Transverse colon (tissue), 4 donors: ENCODE data around the gene GSC2. TPM values are rescaled to one million over a fixed set of nuclear protein-coding genes. Genes with fewer than 3 reads are reported as not detected.

Source experiments
- DNase-seq: peaks from one replicate; pipeline ENCODE4 v3.0.0-alpha.2; 2019
- H3K27ac ChIP-seq, 4 donors: fragments of 200-600 bp; sonication (generic); 2 replicates each; pipeline ENCODE4 v1.5.1; 2016 to 2018; ENCODE audit warnings: inconsistent platforms in 4 of 4
- H3K27me3 ChIP-seq: fragments of 200-600 bp; sonication (generic); 2 replicates; pipeline ENCODE4 v1.5.1; 2017; ENCODE audit warnings: inconsistent platforms
- H3K36me3 ChIP-seq, 4 donors: fragments of 200-600 bp; sonication (generic); 2 replicates each; pipeline ENCODE4 v1.5.1; 2017 to 2019; ENCODE audit warnings: inconsistent platforms in 4 of 4
- H3K4me1 ChIP-seq, 4 donors: fragments of 200-600 bp; sonication (generic); 2 replicates each; pipeline ENCODE4 v1.5.1; 2017 to 2020; ENCODE audit warnings: inconsistent platforms in 4 of 4
- H3K4me3 ChIP-seq, 4 donors: fragments of 200-600 bp; sonication (generic); 1 replicate in 1 of 4; 2 replicates in 3 of 4; pipeline versions ENCODE4 v1.5.1 to v1.6.1; 2017 to 2019; ENCODE audit warnings: inconsistent platforms in 4 of 4
- H3K9me3 ChIP-seq, 2 donors: fragments of 200-600 bp; sonication (generic); 2 replicates each; pipeline ENCODE4 v1.5.1; 2017 to 2019; ENCODE audit warnings: inconsistent platforms in 2 of 2
- EP300 ChIP-seq: sonication (generic); formaldehyde crosslinking; IDR thresholded peaks from one replicate; pipeline ENCODE4 v1.6.1; 2017; ENCODE audit warnings: antibody characterized with exemption, low read depth
- POLR2A ChIP-seq: fragments of 450-650 bp; IDR thresholded peaks from one replicate; pipeline ENCODE4 v1.6.1; 2016; ENCODE audit warnings: antibody characterized with exemption, mild to moderate bottlenecking, moderate library complexity
- POLR2AphosphoS5 ChIP-seq, 3 donors: sonication (generic); formaldehyde crosslinking; IDR thresholded peaks; one replicate each; pipeline ENCODE4 v1.6.1; 2016; ENCODE audit warnings: antibody characterized with exemption in 3 of 3
- WGBS, 2 donors: methylation state at CpG; one replicate each; pipeline ENCODE4 v1.1.5; 2018; ENCODE audit warnings: low coverage in 1 of 2; 5-methylcytosine and 5-hydroxymethylcytosine counted together
- in situ Hi-C, 4 donors: fragments of 200-750 bp; cut with MboI; loops; one replicate each; pipeline versions ENCODE4 v1.15.0 to v1.15.1; 2017; ENCODE audit warnings: low sequenced_read_pairs in 3 of 4, low pct_ligation_motif_present in 1 of 4, low pct_unique_long_range_greater_than_20kb in 1 of 4
- intact Hi-C: fragments of 100-400 bp; cut with DNase I; formaldehyde crosslinking; loops from one replicate; pipeline ENCODE4 v1.15.1; 2023; ENCODE audit warnings: low total_unique reads
- total RNA-seq, 4 donors: library from RNA; depleted of rRNA; stranded (reverse); fragments of >200 nt; gene quantifications; one replicate each; pipeline ENCODE4 v1.1.0, GENCODE V29; 2016
- TF ChIP-seq, protein P1 (sequence below), 5 experiments: fragments of 200-600 bp in 3 of 5; fragments of 450-650 bp in 2 of 5; sonication (generic) in 3 of 5; IDR thresholded peaks; 1 replicate in 2 of 5; 2 replicates in 3 of 5; pipeline ENCODE4 v1.5.1; 2016 to 2017; ENCODE audit warnings: antibody characterized with exemption in 5 of 5, inconsistent platforms in 3 of 5, mild to moderate bottlenecking in 2 of 5, moderate library complexity in 1 of 5

GSC2 gene
- total RNA-seq, 4 donors from 2014 or later, result not detected

DNA sequence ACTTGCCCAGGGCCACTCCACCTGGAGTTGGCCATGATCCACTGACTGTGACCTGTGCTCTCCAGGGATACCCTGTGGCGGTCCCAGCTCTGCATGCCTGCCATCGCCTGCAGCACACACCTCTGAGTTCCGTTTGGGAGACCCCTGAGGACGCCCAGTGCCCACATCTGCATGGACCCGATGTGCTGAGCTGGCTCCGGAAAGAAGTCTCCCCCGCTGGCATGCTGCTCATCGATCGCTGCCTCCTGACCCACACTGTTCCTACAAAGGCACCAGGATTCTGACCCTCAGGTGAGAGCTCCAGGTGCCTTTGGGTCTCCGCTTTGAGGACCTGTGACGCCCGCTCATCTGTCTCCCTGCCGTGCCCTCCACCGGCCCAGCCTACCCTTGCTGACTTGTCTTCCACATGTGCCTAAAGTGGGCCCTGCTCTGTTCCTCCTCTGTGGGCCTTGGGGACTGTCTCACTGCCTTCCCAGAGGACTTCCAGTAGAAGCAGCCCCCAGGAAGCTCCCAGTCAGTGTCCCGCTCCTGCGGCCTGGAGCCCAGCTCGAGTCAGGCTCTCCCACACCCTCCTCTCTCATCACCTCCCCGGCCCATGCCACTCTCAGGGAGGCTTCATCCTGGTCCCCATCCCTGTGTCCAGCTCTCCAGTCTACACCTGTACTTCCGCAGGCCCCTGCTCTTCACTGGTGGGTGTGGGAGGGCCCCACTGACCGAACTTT, 34.3 kb upstream of the GSC2 start:
- in situ Hi-C loops, result loop anchor here in 1 of 4 donors (25.0 kb wide), 1 partner anchor 453 kb away; no protein-coding TSS in a partner anchor
- Histone ChIP-seq H3K27ac (no peak overlapping the region), H3K27me3 (no peaks in the 10 kb centered on the region), H3K4me3 (no peak overlapping the region), H3K4me1 (peaks cover 3 to 8% (median 5%) of the 10 kb centered on the region in 4 donors), H3K9me3 (no peaks in the 10 kb centered on the region), H3K36me3 (no peaks in the 10 kb centered on the region)
- 91 to 92% methylated on average over 5 to 20 of the region's 20 CpGs for WGBS, 2 donors
- TF ChIP-seq EP300 (no peak), POLR2AphosphoS5 (IDR thresholded peaks at IDR 0.05) (no peak)
- intact Hi-C loops, result no loop called here
- DNase-seq, result no peak

DNA sequence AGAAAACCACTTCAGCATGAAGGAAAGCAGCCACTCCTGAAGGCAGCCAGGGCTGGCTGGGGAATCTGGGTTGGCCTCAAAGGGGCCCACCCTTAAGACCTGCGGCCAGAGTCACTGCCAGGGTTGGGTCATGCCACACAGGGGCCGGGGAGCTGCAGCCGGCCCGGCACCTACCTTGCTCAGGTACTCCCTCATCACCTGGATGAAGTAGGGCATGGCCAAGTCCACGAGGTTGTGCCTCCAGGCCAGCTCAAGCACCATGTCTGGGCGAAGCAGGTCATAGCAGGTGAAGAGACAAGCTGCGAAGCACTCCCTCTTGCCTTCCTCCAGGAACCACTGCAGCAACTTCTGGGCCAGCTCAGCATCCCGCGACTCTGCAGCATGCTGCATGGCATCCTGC, 33.1 kb upstream of the GSC2 start:
- intact Hi-C loops, result no loop called here
- no peaks in the 10 kb centered on the region for H3K27me3 ChIP-seq
- no peak overlapping the region for H3K27ac ChIP-seq
- WGBS, 2 donors, result 96% methylated on average over 5 of the region's 9 CpGs; no CpG with 5 or more reads in 1 of the 2 donors
- DNase-seq, result no peak
- H3K4me1 ChIP-seq, result peaks cover 3 to 13% (median 10%) of the 10 kb centered on the region in 4 donors
- no peak for TF ChIP-seq POLR2A
- TF ChIP-seq, protein P1, sequence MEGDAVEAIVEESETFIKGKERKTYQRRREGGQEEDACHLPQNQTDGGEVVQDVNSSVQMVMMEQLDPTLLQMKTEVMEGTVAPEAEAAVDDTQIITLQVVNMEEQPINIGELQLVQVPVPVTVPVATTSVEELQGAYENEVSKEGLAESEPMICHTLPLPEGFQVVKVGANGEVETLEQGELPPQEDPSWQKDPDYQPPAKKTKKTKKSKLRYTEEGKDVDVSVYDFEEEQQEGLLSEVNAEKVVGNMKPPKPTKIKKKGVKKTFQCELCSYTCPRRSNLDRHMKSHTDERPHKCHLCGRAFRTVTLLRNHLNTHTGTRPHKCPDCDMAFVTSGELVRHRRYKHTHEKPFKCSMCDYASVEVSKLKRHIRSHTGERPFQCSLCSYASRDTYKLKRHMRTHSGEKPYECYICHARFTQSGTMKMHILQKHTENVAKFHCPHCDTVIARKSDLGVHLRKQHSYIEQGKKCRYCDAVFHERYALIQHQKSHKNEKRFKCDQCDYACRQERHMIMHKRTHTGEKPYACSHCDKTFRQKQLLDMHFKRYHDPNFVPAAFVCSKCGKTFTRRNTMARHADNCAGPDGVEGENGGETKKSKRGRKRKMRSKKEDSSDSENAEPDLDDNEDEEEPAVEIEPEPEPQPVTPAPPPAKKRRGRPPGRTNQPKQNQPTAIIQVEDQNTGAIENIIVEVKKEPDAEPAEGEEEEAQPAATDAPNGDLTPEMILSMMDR (IDR thresholded peaks at IDR 0.05), result no peak
- no peak for TF ChIP-seq POLR2AphosphoS5 (IDR thresholded peaks at IDR 0.05)
- no peak for TF ChIP-seq EP300
- no peaks in the 10 kb centered on the region for H3K36me3 ChIP-seq
- H3K9me3 ChIP-seq, result no peaks in the 10 kb centered on the region
- in situ Hi-C loops, result loop anchor here in 1 of 4 donors (25.0 kb wide), 1 partner anchor 454 kb away; no protein-coding TSS in a partner anchor
- no peak overlapping the region for H3K4me3 ChIP-seq

DNA sequence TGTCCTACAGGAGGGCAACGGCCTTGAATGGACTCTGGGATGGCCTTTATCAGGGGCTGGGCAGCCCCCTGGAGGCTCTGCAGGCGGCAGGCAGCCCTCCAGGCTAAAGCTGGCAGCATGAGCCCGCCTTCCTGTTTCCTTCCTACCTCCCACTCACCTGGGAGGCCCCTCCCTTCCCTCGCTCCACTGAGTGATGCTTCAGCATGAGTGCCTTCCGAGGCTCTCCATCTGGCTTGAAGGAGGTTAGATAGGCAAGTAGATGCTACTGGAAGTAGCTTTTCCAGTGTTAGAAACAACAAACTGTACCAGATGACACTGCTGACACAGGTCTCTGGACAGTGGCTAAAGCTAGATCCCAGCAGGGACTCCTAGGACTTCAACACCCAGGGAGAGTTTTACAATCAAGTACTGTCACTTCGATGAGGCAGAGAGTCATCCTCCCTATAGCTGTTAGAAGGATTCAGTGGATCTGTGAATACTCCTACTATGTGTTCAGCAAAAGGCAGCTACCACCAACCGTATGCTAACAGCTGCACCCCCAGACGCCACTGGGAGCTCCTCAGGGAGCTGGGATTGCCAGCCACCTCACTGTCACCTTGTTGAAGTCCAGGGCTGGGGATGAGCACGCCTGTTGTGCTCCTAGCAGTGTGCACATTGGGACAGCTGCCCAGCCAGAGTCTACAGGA, 32.5 kb upstream of the GSC2 start:
- Histone ChIP-seq H3K9me3 (no peaks in the 10 kb centered on the region), H3K4me3 (no peak overlapping the region), H3K27ac (no peak overlapping the region), H3K4me1 (peaks cover 3 to 17% (median 12%) of the 10 kb centered on the region in 4 donors), H3K27me3 (no peaks in the 10 kb centered on the region), H3K36me3 (no peaks in the 10 kb centered on the region)
- WGBS, 2 donors, result 71% methylated on average over 9 of the region's 9 CpGs; no CpG with 5 or more reads in 1 of the 2 donors
- in situ Hi-C loops (loop anchor here in 1 of 4 donors (25.0 kb wide), 1 partner anchor 455 kb away; no protein-coding TSS in a partner anchor), intact Hi-C loops (no loop called here)
- DNase-seq, result no peak
- no peak for TF ChIP-seq POLR2A
- TF ChIP-seq EP300, result no peak
- TF ChIP-seq POLR2AphosphoS5 (IDR thresholded peaks at IDR 0.05), result no peak
- TF ChIP-seq, protein P1 (IDR thresholded peaks at IDR 0.05), result no peak

DNA sequence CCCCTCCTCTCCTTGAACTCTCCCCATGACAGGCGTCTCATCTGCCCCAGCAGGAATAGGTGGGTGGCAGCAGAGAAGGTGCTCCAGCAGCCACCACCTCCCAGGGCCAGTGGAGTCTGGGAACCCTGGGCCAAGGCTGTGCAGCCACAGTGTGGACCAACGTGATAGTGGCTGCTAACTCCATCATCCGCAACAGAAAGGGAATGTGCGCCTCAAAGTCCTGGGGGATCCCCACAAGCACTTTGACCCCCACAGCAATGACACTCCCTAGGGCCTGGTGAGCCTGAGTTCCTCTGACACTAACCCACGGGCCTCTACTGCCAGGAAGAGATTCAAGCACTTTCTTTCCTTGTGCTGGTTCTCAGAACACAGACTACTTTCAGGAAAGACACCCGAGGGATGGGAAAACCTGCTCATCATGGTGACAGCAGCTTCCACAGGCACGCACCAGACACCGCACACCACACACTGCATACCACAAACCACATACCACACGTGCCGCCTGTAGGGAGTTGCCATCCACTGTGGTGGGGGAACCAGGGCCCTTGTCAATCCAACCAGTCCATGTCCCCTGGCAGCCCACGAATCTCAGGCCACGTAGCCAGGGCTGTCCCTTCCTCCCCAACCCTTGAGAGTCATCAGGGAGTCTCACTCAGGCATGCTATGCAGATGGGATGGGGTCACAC, 31.8 kb upstream of the GSC2 start:
- WGBS, 2 donors, result 64% methylated on average over 12 of the region's 12 CpGs; no CpG with 5 or more reads in 1 of the 2 donors
- no peak overlapping the region for H3K27ac ChIP-seq
- no peaks in the 10 kb centered on the region for H3K27me3 ChIP-seq
- in situ Hi-C loops, result loop anchor here in 1 of 4 donors (25.0 kb wide), 1 partner anchor 455 kb away; no protein-coding TSS in a partner anchor
- no peak overlapping the region for H3K4me3 ChIP-seq
- peaks cover 9 to 24% (median 19%) of the 10 kb centered on the region in 4 donors for H3K4me1 ChIP-seq
- no peak for DNase-seq
- H3K36me3 ChIP-seq, result no peaks in the 10 kb centered on the region
- intact Hi-C loops, result no loop called here
- no peak for TF ChIP-seq EP300
- TF ChIP-seq, protein P1 (IDR thresholded peaks at IDR 0.05), result no peak
- TF ChIP-seq POLR2AphosphoS5 (IDR thresholded peaks at IDR 0.05), result no peak
- TF ChIP-seq POLR2A, result no peak
- H3K9me3 ChIP-seq, result no peaks in the 10 kb centered on the region
